SJSA1 (cell line): ENCODE results near the gene MYL5. TPM values are rescaled to one million over a fixed set of nuclear protein-coding genes. Genes with fewer than 3 reads are reported as not detected.
"Not testable (repeated sequence)": the region's sequence is repeated elsewhere in the genome, so short reads cannot be mapped to it uniquely, and the experiment has no call there.

Experiments
- DNase-seq, 2 experiments: peaks; one replicate each; pipeline ENCODE4 v3.0.0-alpha.2; 2015 to 2020; ENCODE audit warnings: low spot score in 2 of 2, low read depth in 1 of 2
- H3K27ac ChIP-seq: fragments of 250-450 bp; sonication (Bioruptor Pico); 2 replicates; pipeline ENCODE4 v1.5.1; 2020; ENCODE audit warnings: mild to moderate bottlenecking, moderate library complexity
- H3K27me3 ChIP-seq: fragments of 250-450 bp; sonication (Bioruptor Pico); replicated peaks from 2 replicates; pipeline ENCODE4 v1.5.1; 2020; ENCODE audit warnings: mild to moderate bottlenecking, moderate library complexity
- H3K36me3 ChIP-seq: fragments of 250-450 bp; sonication (Bioruptor Pico); 2 replicates; pipeline ENCODE4 v1.5.1; 2020; ENCODE audit warnings: mild to moderate bottlenecking
- H3K4me1 ChIP-seq: fragments of 250-450 bp; sonication (Bioruptor Pico); replicated peaks from 2 replicates; pipeline ENCODE4 v1.6.1; 2021; ENCODE audit warnings: mild to moderate bottlenecking
- H3K4me3 ChIP-seq: fragments of 250-450 bp; sonication (Bioruptor Pico); 2 replicates; pipeline ENCODE4 v1.5.1; 2020; ENCODE audit warnings: mild to moderate bottlenecking
- H3K9me3 ChIP-seq: fragments of 250-450 bp; sonication (Bioruptor Pico); replicated peaks from 2 replicates; pipeline ENCODE4 v1.5.1; 2020; ENCODE audit warnings: mild to moderate bottlenecking
- total RNA-seq: library from RNA; depleted of rRNA; stranded (reverse); fragments of >200 nt; shearing (Covaris generic); gene quantifications from 2 replicates; pipeline ENCODE4 v1.2.3, GENCODE V29; 2014

The MYL5 gene
- total RNA-seq, 1 experiment from 2014 or later = 1.2 TPM

DNA sequence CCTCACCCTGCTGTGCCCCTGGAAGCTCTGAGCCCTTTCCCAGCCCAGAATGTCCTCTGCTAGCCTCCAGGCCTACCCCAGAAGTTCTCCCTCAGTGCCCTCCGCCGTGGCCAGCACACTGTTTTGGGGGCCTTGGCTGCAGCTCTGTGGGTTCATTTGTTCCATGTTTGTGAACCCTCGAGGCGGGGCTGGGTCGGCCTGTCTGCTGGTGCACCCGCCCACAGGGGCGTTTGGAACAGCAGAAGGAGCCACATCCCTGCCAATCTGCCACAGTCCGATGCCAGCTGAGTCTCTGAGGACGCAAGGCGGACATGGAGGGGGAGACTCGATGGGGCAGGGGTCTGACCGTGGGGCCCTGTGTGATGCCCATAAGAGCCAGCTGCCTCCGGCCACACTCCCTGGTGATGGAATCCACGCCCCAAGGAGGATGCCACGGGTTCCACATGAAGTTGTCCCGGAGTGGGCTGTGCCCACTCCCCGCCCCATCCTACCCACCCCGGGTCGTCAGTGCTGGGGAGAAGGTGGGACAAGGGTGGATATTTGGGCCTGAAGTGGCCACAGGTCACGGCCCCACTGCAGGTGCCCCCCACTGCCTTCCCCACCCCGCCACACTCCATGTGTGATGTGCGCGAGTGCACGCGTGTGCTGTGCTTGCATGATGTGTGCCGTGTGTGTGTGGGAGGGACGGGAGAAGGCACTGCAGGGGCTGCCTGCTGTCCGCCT is 7.4 kb upstream of the MYL5 start:
- H3K36me3 ChIP-seq = peaks cover 4% of the 10 kb centered on the region; the same call in 1 of the 2 replicates
- H3K27ac ChIP-seq = no peak overlapping the region
- DNase-seq = no peak
- no peaks in the 10 kb centered on the region for H3K9me3 ChIP-seq
- H3K27me3 ChIP-seq = no peaks in the 10 kb centered on the region
- no peak overlapping the region for H3K4me3 ChIP-seq
- no peaks in the 10 kb centered on the region for H3K4me1 ChIP-seq

- Histone ChIP-seq H3K36me3 (peaks cover 6% of the 10 kb centered on the region; the same call in 1 of the 2 replicates), H3K4me1 (no peaks in the 10 kb centered on the region), H3K9me3 (no peaks in the 10 kb centered on the region), H3K27ac (no peak overlapping the region), H3K4me3 (no peak overlapping the region), H3K27me3 (no peaks in the 10 kb centered on the region)
- DNase-seq = no peak
Measured at GRCh38 chr4:667545-667925, 6.8 kb upstream of the MYL5 start.

GRCh38 chr4:668219-668618 is 6.1 kb upstream of the MYL5 start:
- not testable (repeated sequence) for H3K27ac ChIP-seq, DNase-seq

GRCh38 chr4:669806-670559 is 4.4 kb upstream of the MYL5 start:
- H3K27ac ChIP-seq, H3K27me3 ChIP-seq, H3K4me1 ChIP-seq, DNase-seq, H3K9me3 ChIP-seq, H3K4me3 ChIP-seq: not testable (repeated sequence)
- peaks cover 10% of the 10 kb centered on the region; the same call in 1 of the 2 replicates for H3K36me3 ChIP-seq

More at GRCh38 chr4:668219-668618, 6.1 kb upstream of the MYL5 start:
- not testable (repeated sequence) for H3K36me3 ChIP-seq, H3K27me3 ChIP-seq, H3K9me3 ChIP-seq, H3K4me3 ChIP-seq, H3K4me1 ChIP-seq

GRCh38 chr4:671769-672168 is 2.6 kb upstream of the MYL5 start:
- Histone ChIP-seq H3K4me3 (no peak overlapping the region), H3K36me3 (peaks cover 10% of the 10 kb centered on the region; the same call in 1 of the 2 replicates), H3K27ac (no peak overlapping the region), H3K27me3 (no peaks in the 10 kb centered on the region), H3K4me1 (peaks cover 13% of the 10 kb centered on the region), H3K9me3 (no peaks in the 10 kb centered on the region)
- DNase-seq = no peak

DNA sequence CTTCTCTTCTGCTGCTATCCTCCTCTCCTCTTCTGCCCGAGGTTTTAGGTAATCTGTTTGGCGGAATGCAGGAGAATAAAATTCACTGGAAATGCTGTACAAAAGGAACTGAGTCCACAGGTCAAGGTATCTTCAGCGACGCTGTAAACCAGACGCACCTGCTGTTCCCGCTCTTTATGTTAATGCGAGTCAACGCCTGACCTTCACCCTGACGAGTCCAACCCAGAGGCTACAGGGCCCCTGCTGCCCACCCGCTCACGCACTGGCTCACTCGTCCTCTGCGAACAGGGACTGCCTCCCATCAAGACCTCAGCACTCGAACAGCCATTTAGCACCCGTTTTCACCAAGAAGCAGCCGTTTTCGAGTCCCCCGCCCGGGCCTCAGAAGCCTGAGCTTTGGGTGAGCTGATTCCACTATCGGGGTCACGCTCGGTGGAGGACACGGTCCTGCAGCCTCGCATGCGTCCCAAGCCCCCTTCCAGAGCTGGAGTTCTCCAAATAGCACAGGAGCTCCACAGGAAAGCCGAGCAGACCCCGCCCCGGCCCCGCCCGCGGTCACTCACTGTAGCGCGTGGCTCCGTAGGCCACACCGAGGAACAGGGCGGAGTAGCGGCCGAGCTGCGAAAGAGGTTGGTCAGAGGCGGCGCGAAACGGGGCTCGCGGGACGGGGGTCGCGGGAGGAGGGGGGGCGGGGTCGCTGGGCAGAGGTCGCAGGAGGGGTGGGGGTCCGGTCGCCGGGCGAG is 822 bp upstream of the MYL5 start:
- H3K9me3 ChIP-seq = no peaks in the 10 kb centered on the region
- DNase-seq = no peak
- H3K36me3 ChIP-seq = peaks cover 10% of the 10 kb centered on the region; the same call in 1 of the 2 replicates
- H3K4me3 ChIP-seq = peak overlapping the region; percentile 96
- H3K27me3 ChIP-seq = no peaks in the 10 kb centered on the region
- peaks cover 13% of the 10 kb centered on the region for H3K4me1 ChIP-seq
- H3K27ac ChIP-seq = no peak overlapping the region

- peaks cover 13% of the 10 kb centered on the region for H3K4me1 ChIP-seq
- H3K27me3 ChIP-seq = no peaks in the 10 kb centered on the region
- peak overlapping the region; percentile 89; the same call in 1 of the 2 replicates for H3K27ac ChIP-seq
- H3K9me3 ChIP-seq = no peaks in the 10 kb centered on the region
- peak in 1 of 2 experiments; percentile 13 for DNase-seq
- H3K4me3 ChIP-seq = peak overlapping the region; percentile 96
- H3K36me3 ChIP-seq = peaks cover 10% of the 10 kb centered on the region; the same call in 1 of the 2 replicates
Measured at GRCh38 chr4:675036-675882, 917 bp downstream of the MYL5 start.

GRCh38 chr4:675980-676870 is 1.9 kb downstream of the MYL5 start:
- Histone ChIP-seq H3K4me1 (peaks cover 18% of the 10 kb centered on the region), H3K27me3 (no peaks in the 10 kb centered on the region), H3K36me3 (peaks cover 6% of the 10 kb centered on the region; the same call in 1 of the 2 replicates), H3K27ac (no peak overlapping the region), H3K4me3 (no peak overlapping the region), H3K9me3 (no peaks in the 10 kb centered on the region)
- no peak for DNase-seq

DNA sequence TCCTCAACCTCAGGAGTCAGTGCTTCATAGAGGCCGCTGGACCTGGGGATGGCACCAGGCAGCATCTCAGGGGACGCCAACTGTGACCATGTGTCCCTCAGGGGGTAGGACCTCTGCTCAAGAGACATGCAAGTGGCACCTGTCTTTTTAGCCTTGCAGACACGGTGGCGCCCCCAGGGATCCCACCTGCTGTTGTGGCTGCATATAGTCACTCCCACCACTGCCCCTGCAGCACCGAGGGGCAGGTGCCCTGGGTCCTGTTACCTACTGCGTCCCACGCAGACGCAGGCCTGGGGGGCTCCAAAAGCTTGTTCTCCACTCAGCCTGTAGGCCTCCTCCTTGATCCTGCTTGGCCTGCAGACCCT is 2.5 kb downstream of the MYL5 start:
- Histone ChIP-seq H3K27me3 (no peaks in the 10 kb centered on the region), H3K36me3 (peaks cover 6% of the 10 kb centered on the region; the same call in 1 of the 2 replicates), H3K27ac (no peak overlapping the region), H3K4me3 (no peak overlapping the region), H3K9me3 (no peaks in the 10 kb centered on the region), H3K4me1 (peaks cover 18% of the 10 kb centered on the region)
- no peak for DNase-seq

DNA sequence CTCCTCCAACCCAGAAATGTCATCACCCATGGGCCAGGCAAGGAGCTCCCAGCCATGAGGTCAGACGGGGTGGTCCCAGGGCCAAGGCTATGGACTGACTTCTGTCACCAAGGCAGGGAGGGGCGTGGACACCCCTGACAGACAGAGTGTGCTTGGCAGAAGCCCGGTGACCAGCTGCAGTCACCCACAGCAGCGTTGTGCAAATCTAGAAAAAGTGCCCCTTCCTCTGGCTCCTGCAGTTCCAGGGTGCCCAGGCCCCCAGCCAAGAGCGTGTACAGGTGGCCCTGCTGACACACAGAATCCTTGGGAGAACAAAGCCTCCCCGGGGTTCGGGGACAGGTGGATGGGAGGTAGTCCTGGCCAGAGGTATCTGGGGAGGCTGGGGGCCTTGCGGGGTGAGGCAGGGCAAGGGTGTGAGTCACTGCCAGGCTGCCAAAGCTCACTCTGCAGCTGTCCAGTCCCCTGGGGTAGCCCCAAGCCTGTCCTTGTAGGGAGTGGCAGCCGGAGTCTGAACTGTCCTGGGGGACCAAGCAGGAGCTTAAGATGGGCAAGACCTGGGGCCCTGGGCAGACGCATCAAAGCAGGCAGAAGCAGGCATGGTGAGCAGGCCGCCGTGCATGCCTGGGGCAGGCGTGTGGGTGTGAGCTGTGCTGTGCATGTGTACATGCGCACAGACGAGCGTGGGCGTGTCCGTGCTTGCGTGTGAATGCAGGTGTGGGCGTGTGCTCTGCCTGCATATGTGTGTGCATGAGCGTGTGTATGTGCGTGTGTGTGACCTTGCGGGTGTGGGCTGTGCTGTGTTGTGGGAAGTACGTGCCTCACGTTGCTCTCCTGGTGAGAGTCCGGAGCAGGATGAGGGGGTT is 3.3 kb downstream of the MYL5 start:
- Histone ChIP-seq H3K4me3 (no peak overlapping the region), H3K36me3 (peaks cover 4% of the 10 kb centered on the region; the same call in 1 of the 2 replicates), H3K27ac (no peak overlapping the region), H3K9me3 (no peaks in the 10 kb centered on the region), H3K4me1 (peaks cover 18% of the 10 kb centered on the region), H3K27me3 (no peaks in the 10 kb centered on the region)
- DNase-seq = no peak

- DNase-seq = no peak
- H3K27me3 ChIP-seq = no peaks in the 10 kb centered on the region
- no peaks in the 10 kb centered on the region for H3K9me3 ChIP-seq
- H3K27ac ChIP-seq = no peak overlapping the region
- no peak overlapping the region for H3K4me3 ChIP-seq
- peaks cover 4% of the 10 kb centered on the region; the same call in 1 of the 2 replicates for H3K36me3 ChIP-seq
- H3K4me1 ChIP-seq = peaks cover 14% of the 10 kb centered on the region
Measured at GRCh38 chr4:678331-679103, 4.2 kb downstream of the MYL5 start.
